Bronchial epithelial cell (primary cell): ENCODE data around the gene ABCC1. TPM values are rescaled to one million over a fixed set of nuclear protein-coding genes. Genes with fewer than 3 reads are reported as not detected.
"Not testable (repeated sequence)": the region's sequence is repeated elsewhere in the genome, so short reads cannot be mapped to it uniquely, and the experiment has no call there.

Experiments
- DNase-seq: peaks from one replicate; pipeline ENCODE4 v3.0.0-alpha.2; 2010; ENCODE audit warnings: low read depth
- FAIRE-seq: peaks from 2 replicates; lab custom pipeline; 2011; peaks lifted over from hg19 to GRCh38; lab: Jason Lieb, UNC
- H3K27me3 ChIP-seq: 2 replicates; pipeline ENCODE4 v1.5.1; 2011; ENCODE audit warnings: low read length; ENCODE audit not compliant: control insufficient read depth, insufficient read depth
- H3K36me3 ChIP-seq: 2 replicates; pipeline ENCODE4 v1.5.1; 2011; ENCODE audit warnings: low read length; ENCODE audit not compliant: control insufficient read depth, insufficient read depth
- H3K4me3 ChIP-seq: 2 replicates; pipeline ENCODE4 v1.5.1; 2011; ENCODE audit warnings: mild to moderate bottlenecking, low read depth, low read length, control low read depth
- total RNA-seq: library from RNA; depleted of rRNA; stranded (reverse); fragments of >200 nt; gene quantifications from 2 replicates; pipeline ENCODE4 v1.2.1, GENCODE V29; 2014
- TF ChIP-seq, protein P1 (sequence below): IDR thresholded peaks from 2 replicates; pipeline ENCODE4 v1.5.1; 2011; ENCODE audit warnings: mild to moderate bottlenecking, moderate library complexity, low read length, control low read depth, inconsistent platforms; ENCODE audit not compliant: insufficient read depth, severe bottlenecking

ABCC1 gene
- total RNA-seq, 1 donor from 2014 or later = 31.3 TPM

DNA sequence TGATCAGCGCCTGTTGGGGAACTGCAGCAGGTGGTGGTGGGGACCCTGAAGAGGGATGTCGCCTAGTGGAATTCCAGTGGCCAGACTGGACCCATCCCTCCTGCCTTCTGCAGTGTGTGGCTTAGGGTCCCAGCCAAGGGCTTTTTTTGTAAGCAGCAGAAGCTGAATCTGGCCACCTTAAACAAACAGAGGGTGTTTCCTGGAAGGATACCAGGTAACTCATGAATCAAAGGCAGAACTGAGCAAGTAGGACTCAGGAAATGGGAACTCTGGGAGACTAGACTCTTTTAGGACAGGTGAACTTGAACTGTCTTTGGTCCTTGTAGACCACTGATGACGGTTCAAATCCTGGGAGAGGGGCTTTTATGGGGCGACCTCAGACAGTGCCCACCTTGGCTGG is 149.9 kb downstream of the ABCC1 start:
- DNase-seq (no peak), FAIRE-seq (no peak)
- H3K36me3 ChIP-seq = peaks cover 28% of the 10 kb centered on the region
- TF ChIP-seq, protein P1, sequence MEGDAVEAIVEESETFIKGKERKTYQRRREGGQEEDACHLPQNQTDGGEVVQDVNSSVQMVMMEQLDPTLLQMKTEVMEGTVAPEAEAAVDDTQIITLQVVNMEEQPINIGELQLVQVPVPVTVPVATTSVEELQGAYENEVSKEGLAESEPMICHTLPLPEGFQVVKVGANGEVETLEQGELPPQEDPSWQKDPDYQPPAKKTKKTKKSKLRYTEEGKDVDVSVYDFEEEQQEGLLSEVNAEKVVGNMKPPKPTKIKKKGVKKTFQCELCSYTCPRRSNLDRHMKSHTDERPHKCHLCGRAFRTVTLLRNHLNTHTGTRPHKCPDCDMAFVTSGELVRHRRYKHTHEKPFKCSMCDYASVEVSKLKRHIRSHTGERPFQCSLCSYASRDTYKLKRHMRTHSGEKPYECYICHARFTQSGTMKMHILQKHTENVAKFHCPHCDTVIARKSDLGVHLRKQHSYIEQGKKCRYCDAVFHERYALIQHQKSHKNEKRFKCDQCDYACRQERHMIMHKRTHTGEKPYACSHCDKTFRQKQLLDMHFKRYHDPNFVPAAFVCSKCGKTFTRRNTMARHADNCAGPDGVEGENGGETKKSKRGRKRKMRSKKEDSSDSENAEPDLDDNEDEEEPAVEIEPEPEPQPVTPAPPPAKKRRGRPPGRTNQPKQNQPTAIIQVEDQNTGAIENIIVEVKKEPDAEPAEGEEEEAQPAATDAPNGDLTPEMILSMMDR = no peak
- H3K27me3 ChIP-seq = no peaks in the 10 kb centered on the region
- no peak overlapping the region for H3K4me3 ChIP-seq

DNA sequence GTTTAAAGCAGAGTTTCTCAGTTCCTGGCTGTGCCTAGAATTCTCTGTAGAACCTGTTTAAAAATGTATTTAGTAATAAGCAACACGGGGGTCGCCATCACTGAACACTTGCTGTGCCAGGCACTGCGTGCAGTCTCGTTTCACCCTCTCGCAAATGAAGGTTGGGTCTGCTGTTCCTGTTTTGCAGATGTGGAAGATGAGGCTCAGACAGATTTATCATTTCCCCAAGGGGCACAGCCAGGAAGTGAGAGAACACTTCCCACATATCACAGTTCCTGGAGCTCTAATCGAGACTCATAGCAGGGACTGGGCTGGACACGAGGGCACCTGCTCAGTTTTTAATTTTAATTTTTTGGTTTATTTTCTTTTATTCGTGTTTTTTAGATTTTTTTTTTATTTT is 151.2 kb downstream of the ABCC1 start:
- Histone ChIP-seq H3K27me3 (no peaks in the 10 kb centered on the region), H3K36me3 (peaks cover 28% of the 10 kb centered on the region), H3K4me3 (no peak overlapping the region)
- FAIRE-seq (no peak), DNase-seq (no peak)
- TF ChIP-seq, protein P1 = no peak

DNA sequence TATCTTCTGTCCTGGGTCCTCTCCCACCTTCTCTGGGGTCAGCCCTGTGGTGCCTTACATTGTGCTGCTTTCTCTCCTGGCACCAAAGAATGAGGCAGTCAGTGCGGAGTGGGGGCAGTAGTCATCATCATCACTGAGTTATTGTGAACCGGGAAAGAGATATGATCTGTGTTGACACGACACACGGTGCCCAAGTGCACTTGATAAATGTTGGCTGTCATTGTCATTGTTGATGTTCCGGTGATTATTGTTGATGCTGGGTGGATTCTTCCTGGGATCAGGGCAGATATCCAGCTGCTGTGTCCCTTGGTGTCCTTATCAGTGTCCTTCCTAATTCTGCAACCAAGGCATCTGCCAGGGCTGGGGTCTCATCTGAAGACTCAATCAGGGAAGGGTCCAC is 152.2 kb downstream of the ABCC1 start:
- peaks cover 30% of the 10 kb centered on the region for H3K36me3 ChIP-seq
- TF ChIP-seq, protein P1 = no peak

DNA sequence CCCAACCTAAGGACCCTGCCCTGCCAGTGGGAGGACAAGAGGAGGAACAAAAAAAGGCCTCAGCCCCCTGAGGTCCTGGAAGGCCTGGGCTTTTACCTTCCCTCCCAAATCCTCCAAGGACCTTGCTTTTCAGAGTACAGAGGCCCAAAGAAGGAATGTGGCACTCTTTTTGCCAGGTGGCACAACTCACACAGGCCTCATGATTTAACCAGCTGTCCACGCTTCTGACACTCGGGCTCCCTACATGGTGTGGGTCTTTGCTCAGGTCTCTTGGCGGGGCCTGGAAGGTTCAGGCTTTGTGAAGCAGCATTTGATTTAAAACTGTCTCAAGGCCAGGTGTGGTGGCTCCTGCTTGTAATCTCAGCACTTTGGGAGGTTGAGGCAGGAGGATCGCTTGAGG is 153.3 kb downstream of the ABCC1 start:
- TF ChIP-seq, protein P1 = no peak
- peaks cover 30% of the 10 kb centered on the region for H3K36me3 ChIP-seq
- FAIRE-seq = no peak
- no peaks in the 10 kb centered on the region for H3K27me3 ChIP-seq
- no peak for DNase-seq
- no peak overlapping the region for H3K4me3 ChIP-seq

More for the DNA sequence above, 152.2 kb downstream of the ABCC1 start:
- Histone ChIP-seq H3K27me3 (no peaks in the 10 kb centered on the region), H3K4me3 (no peak overlapping the region)
- peak; percentile 13 for FAIRE-seq
- DNase-seq = no peak

DNA sequence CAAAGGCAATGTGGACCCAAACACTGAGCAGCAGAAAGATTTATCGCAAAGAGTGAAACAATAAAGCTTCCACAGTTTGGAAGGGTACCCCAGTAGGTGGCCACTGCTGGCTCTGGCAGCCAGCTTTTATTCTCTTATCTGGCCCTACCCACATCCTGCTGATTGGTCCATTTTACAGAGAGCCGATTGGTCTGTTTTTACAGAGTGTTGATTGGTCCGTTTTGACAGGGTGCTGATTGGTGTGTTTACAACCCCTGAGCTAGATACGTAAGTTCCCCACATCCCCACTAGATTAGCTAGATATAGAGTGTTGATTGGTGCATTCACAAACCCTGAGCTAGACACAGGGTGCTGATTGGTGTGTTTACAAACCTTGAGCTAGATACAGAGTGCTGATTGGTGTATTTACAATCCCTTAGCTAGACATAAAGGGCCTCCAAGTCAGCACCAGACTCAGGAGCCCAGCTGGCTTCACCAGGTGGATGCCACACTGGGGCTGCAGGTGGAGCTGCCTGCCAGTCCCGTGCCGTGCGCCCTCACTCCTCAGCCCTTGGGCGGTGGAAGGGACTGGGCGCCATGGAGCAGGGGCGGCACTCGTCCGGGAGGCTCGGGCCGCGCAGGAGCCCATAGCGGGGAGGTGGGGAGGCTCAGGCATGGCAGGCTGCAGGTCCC is 154.9 kb downstream of the ABCC1 start:
- not testable (repeated sequence) for H3K4me3 ChIP-seq, DNase-seq, FAIRE-seq, H3K27me3 ChIP-seq
- peaks cover 26% of the 10 kb centered on the region for H3K36me3 ChIP-seq

DNA sequence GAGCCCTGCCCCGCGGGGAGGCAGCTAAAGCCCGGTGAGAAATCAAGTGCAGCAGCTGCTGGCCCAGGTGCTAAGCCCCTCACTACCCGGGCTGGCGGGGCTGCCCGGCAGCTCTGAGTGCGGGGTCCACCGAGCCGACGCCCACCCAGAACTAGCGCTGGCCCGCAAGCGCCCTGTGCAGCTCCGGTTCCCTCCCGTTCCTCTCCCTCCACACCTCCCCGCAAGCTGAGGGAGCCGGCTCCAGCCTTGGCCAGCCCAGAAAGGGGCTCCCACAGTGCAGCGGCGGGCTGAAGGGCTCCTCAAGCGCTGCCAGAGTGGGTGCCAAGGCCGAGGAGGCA is 155.4 kb downstream of the ABCC1 start:
- H3K36me3 ChIP-seq = peaks cover 27% of the 10 kb centered on the region
- FAIRE-seq, H3K4me3 ChIP-seq, DNase-seq, H3K27me3 ChIP-seq: not testable (repeated sequence)

DNA sequence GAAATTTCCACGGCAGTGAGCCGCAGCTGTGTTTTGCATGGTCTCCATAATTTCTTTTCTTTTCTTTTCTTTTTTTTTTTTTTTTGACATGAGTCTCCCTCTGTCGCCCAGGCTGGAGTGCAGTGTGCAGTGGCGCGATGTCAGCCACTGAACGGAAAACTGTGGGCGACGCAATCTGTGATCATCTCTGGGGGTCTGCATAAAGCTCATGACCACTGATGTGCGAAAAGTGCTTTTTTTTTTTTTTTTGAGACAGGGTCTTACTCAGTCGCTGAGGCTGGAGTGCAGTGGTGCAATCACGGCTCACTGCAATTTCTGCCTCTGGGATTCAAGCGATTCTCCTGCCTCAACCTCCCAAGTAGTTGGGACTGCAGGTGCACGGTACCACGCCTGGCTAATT is 156.2 kb downstream of the ABCC1 start:
- H3K4me3 ChIP-seq = no peak overlapping the region
- FAIRE-seq (no peak), DNase-seq (no peak)
- TF ChIP-seq, protein P1 = no peak
- H3K27me3 ChIP-seq = no peaks in the 10 kb centered on the region
- H3K36me3 ChIP-seq = peaks cover 25% of the 10 kb centered on the region
